ENCODE data around the gene FFAR3. TPM values are rescaled to one million over a fixed set of nuclear protein-coding genes. Genes with fewer than 3 reads are reported as not detected.

FFAR3 gene
- total and polyA plus RNA-seq, 2 donors (not counting 1 experiment from before 2014, with no cell fraction given): not detected

DNA sequence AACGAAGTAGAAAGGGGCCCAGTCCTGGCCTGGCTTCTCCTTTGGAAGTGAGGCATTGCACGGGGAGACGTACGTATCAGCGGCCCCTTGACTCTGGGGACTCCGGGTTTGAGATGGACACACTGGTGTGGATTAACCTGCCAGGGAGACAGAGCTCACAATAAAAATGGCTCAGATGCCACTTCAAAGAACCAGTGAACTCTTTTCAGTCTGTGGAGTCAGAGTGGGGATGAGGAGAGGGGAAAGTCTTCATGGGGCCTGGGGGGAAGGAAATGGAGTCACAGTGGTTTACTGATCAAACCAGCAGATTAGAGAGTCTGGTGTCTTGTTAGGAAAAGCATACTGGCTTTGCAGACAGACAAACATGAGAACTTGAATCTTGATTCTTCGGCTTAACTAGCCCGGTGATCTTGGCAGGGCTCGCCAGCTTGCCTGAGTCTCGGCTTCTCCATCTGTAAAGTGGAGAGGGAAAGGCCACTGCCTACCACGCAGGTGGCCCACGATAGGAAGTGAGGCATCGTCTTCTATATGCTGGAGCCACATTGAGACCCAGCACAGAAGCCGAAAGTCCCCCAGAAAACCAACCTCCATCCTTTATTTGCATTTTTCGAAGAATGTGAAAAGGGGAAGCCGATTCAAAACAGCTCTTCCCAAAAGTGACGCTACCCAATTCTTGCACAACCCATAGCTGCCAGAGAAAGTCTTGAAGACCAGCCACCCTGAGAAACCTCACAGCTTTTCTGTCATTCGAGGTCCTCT lies 10.9 kb upstream of the FFAR3 start, which contains the start of gene FFAR1:
Gene FFAR1 (plus strand): TSS at position 732 of the 759 bp plus-strand sequence. CDS start 3,650 bp downstream, outside the sequence.
- no peaks in the 10 kb centered on the region for H3K27me3 ChIP-seq (ENCODE audit: control insufficient read depth, insufficient read depth, low read length)
- no peak within 1 kb of the TSS for H3K9ac ChIP-seq (ENCODE audit: insufficient read depth, low read length)
- H3K79me2 ChIP-seq (ENCODE audit: control insufficient read depth, insufficient read depth, low read length): no peaks in the 10 kb centered on the region
- H3K4me3 ChIP-seq (replicated peaks in 1 of 4; ENCODE audit: control extremely low read depth in 1 of 4, insufficient read depth in 1 of 4, low read depth in 3 of 4, low read length in 4 of 4): no peak within 1 kb of the TSS
- no peak within 1 kb of the TSS for H3K4me2 ChIP-seq (ENCODE audit: extremely low read depth, insufficient read depth, low read length)
- H3K4me1 ChIP-seq (ENCODE audit: control insufficient read depth, extremely low read depth, insufficient read depth, low read length): no peaks in the 10 kb centered on the region
- no peaks in the 10 kb centered on the region for H4K20me1 ChIP-seq (ENCODE audit: control insufficient read depth, extremely low read depth, insufficient read depth, low read length)
- no peaks in the 10 kb centered on the region for H3K36me3 ChIP-seq (ENCODE audit: control insufficient read depth, insufficient read depth, low read length)
- H3K9me3 ChIP-seq (ENCODE audit: control insufficient read depth, insufficient read depth, low read depth, low read length): no peaks in the 10 kb centered on the region
- H3K27ac ChIP-seq (ENCODE audit: insufficient read depth, low read length): no peak within 1 kb of the TSS
- no peak for DNase-seq (ENCODE audit: low read depth in 2 of 2)
- TF ChIP-seq EZH2 (IDR thresholded peaks at IDR 0.05; ENCODE audit: low read length, missing control alignments): no peak
- TF ChIP-seq, protein P1, sequence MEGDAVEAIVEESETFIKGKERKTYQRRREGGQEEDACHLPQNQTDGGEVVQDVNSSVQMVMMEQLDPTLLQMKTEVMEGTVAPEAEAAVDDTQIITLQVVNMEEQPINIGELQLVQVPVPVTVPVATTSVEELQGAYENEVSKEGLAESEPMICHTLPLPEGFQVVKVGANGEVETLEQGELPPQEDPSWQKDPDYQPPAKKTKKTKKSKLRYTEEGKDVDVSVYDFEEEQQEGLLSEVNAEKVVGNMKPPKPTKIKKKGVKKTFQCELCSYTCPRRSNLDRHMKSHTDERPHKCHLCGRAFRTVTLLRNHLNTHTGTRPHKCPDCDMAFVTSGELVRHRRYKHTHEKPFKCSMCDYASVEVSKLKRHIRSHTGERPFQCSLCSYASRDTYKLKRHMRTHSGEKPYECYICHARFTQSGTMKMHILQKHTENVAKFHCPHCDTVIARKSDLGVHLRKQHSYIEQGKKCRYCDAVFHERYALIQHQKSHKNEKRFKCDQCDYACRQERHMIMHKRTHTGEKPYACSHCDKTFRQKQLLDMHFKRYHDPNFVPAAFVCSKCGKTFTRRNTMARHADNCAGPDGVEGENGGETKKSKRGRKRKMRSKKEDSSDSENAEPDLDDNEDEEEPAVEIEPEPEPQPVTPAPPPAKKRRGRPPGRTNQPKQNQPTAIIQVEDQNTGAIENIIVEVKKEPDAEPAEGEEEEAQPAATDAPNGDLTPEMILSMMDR (conservative IDR thresholded peaks at IDR 0.05 in 1 of 2, IDR thresholded peaks at IDR 0.05 in 1 of 2; ENCODE audit: low read depth in 1 of 2, low read length in 2 of 2): no peak
- no peak within 1 kb of the TSS for H2AFZ ChIP-seq (ENCODE audit: low read length)

DNA sequence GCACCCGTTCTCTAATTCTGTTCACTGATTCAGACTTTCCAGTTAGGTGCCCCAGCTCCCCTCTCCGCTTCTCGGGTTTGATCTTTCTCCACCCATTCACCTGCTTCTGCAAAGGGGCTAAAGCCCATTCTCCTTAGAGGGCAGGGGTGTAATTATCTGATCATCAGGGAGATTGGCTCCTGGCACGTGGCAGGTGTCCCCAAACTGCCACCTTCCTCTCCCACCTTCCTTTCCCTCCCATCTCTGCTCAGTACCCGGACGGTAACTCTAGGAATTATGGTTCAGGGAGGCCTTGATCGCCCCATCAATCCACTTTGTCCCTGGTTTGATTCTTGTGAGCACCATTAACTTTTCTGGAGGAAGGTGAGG lies 10.3 kb upstream of the FFAR3 start:
- H2AFZ ChIP-seq (ENCODE audit: low read length): no peak overlapping the region
- H3K36me3 ChIP-seq (ENCODE audit: control insufficient read depth, insufficient read depth, low read length): no peaks in the 10 kb centered on the region
- no peak overlapping the region for H3K4me2 ChIP-seq (ENCODE audit: extremely low read depth, insufficient read depth, low read length)
- TF ChIP-seq EZH2 (IDR thresholded peaks at IDR 0.05; ENCODE audit: low read length, missing control alignments): no peak
- TF ChIP-seq, protein P1 (conservative IDR thresholded peaks at IDR 0.05 in 1 of 2, IDR thresholded peaks at IDR 0.05 in 1 of 2; ENCODE audit: low read depth in 1 of 2, low read length in 2 of 2): no peak
- DNase-seq (ENCODE audit: low read depth in 2 of 2): no peak
- H3K79me2 ChIP-seq (ENCODE audit: control insufficient read depth, insufficient read depth, low read length): no peaks in the 10 kb centered on the region
- no peak overlapping the region for H3K4me3 ChIP-seq (replicated peaks in 1 of 4; ENCODE audit: control extremely low read depth in 1 of 4, insufficient read depth in 1 of 4, low read depth in 3 of 4, low read length in 4 of 4)
- H4K20me1 ChIP-seq (ENCODE audit: control insufficient read depth, extremely low read depth, insufficient read depth, low read length): no peaks in the 10 kb centered on the region
- no peaks in the 10 kb centered on the region for H3K9me3 ChIP-seq (ENCODE audit: control insufficient read depth, insufficient read depth, low read depth, low read length)
- H3K9ac ChIP-seq (ENCODE audit: insufficient read depth, low read length): no peak overlapping the region
- no peaks in the 10 kb centered on the region for H3K4me1 ChIP-seq (ENCODE audit: control insufficient read depth, extremely low read depth, insufficient read depth, low read length)
- H3K27me3 ChIP-seq (ENCODE audit: control insufficient read depth, insufficient read depth, low read length): no peaks in the 10 kb centered on the region
- no peak overlapping the region for H3K27ac ChIP-seq (ENCODE audit: insufficient read depth, low read length)

DNA sequence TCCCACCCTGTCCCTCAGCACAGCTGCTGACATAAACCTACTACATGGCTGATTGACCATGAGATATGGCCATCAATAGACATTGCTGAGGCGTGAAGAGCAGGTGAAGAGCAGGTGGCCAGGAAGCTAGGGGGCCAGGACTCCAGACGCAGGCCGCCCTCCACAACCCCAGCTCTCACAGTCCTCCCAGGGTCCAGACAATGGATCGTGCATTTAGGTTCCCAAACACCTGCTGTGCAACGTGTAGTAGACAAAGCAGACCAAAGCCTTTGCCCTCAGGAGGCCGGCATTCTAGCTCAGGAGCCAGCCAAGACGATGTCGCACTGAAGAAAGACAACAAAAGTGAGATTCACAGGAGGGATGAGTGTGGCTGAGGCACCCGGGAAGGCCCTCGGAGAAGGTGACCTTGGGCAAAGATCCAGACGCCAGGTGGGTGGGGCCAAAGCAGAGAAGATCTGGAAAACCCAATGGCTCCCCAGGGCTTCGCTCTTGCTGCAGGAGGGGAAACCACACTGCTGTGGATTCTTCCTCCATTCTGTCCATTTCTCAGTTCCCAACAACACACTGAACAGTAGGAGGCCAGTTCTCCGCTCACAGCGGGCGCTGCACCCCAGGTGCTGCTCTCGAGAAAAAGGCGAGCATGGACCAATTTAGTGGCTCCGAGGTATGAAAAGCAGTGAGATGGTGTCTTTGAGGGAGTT lies 9.2 kb upstream of the FFAR3 start:
- no peaks in the 10 kb centered on the region for H3K9me3 ChIP-seq (ENCODE audit: control insufficient read depth, insufficient read depth, low read depth, low read length)

More for the DNA sequence above, 9.2 kb upstream of the FFAR3 start:
- Histone ChIP-seq H2AFZ (ENCODE audit: low read length) (no peak overlapping the region), H3K4me2 (ENCODE audit: extremely low read depth, insufficient read depth, low read length) (no peak overlapping the region), H3K9ac (ENCODE audit: insufficient read depth, low read length) (no peak overlapping the region), H3K4me1 (ENCODE audit: control insufficient read depth, extremely low read depth, insufficient read depth, low read length) (no peaks in the 10 kb centered on the region), H3K27me3 (ENCODE audit: control insufficient read depth, insufficient read depth, low read length) (no peaks in the 10 kb centered on the region), H3K79me2 (ENCODE audit: control insufficient read depth, insufficient read depth, low read length) (no peaks in the 10 kb centered on the region), H4K20me1 (ENCODE audit: control insufficient read depth, extremely low read depth, insufficient read depth, low read length) (no peaks in the 10 kb centered on the region), H3K4me3 (replicated peaks in 1 of 4; ENCODE audit: control extremely low read depth in 1 of 4, insufficient read depth in 1 of 4, low read depth in 3 of 4, low read length in 4 of 4) (no peak overlapping the region), H3K27ac (ENCODE audit: insufficient read depth, low read length) (no peak overlapping the region), H3K36me3 (ENCODE audit: control insufficient read depth, insufficient read depth, low read length) (no peaks in the 10 kb centered on the region)
- no peak for TF ChIP-seq EZH2 (IDR thresholded peaks at IDR 0.05; ENCODE audit: low read length, missing control alignments)
- TF ChIP-seq, protein P1 (conservative IDR thresholded peaks at IDR 0.05 in 1 of 2, IDR thresholded peaks at IDR 0.05 in 1 of 2; ENCODE audit: low read depth in 1 of 2, low read length in 2 of 2): no peak
- DNase-seq (ENCODE audit: low read depth in 2 of 2): no peak
